Mesendoderm (in vitro differentiated cells): Measurements from ENCODE around the gene RRAS2.
A peak's percentile ranks its signal among the peaks of the same experiment; 100 is the strongest.

Experiments used
- DNase-seq: peaks from one replicate; pipeline ENCODE4 v3.0.0; 2013
- H2AK5ac ChIP-seq: 2 replicates; pipeline ENCODE4 v1.6.1; 2013; ENCODE audit warnings: low read length, inconsistent platforms
- H2BK120ac ChIP-seq: 2 replicates; pipeline ENCODE4 v1.6.1; 2013; ENCODE audit warnings: low read depth, mild to moderate bottlenecking, low read length, moderate library complexity, mixed read lengths
- H2BK15ac ChIP-seq: replicated peaks from 2 replicates; pipeline ENCODE4 v1.6.1; 2013; ENCODE audit warnings: low read depth, mild to moderate bottlenecking, moderate library complexity
- H2BK5ac ChIP-seq: 2 replicates; pipeline ENCODE4 v1.6.1; 2013; ENCODE audit warnings: low read length, inconsistent platforms
- H3K18ac ChIP-seq: 2 replicates; pipeline ENCODE4 v1.6.1; 2013; ENCODE audit warnings: mild to moderate bottlenecking, low read length, mixed read lengths
- H3K23ac ChIP-seq: one replicate; pipeline ENCODE4 v1.6.1; 2013; ENCODE audit warnings: low read length
- H3K27ac ChIP-seq: 2 replicates; pipeline ENCODE4 v1.5.1; 2013; ENCODE audit warnings: low read depth, mild to moderate bottlenecking, inconsistent platforms, low read length, moderate library complexity
- H3K27me3 ChIP-seq: 2 replicates; pipeline ENCODE4 v1.6.1; 2013; ENCODE audit warnings: low read length, control low read depth, mild to moderate bottlenecking, inconsistent platforms; ENCODE audit not compliant: insufficient read depth, poor library complexity
- H3K36me3 ChIP-seq: 2 replicates; pipeline ENCODE4 v1.6.1; 2013; ENCODE audit warnings: low read length, inconsistent platforms; ENCODE audit not compliant: control insufficient read depth, insufficient read depth
- H3K4ac ChIP-seq: one replicate; pipeline ENCODE4 v1.6.1; 2013; ENCODE audit warnings: low read depth, mild to moderate bottlenecking, low read length, moderate library complexity
- H3K4me1 ChIP-seq: 2 replicates; pipeline ENCODE4 v1.6.1; 2013; ENCODE audit warnings: low read depth, low read length, inconsistent platforms; ENCODE audit not compliant: control insufficient read depth
- H3K4me2 ChIP-seq: 2 replicates; pipeline ENCODE4 v1.6.1; 2013; ENCODE audit warnings: low read length
- H3K4me3 ChIP-seq: 2 replicates; pipeline ENCODE4 v1.5.1; 2013; ENCODE audit warnings: mild to moderate bottlenecking, low read length
- H3K56ac ChIP-seq: one replicate; pipeline ENCODE4 v1.6.1; 2013; ENCODE audit warnings: low read length
- H3K79me1 ChIP-seq: 2 replicates; pipeline ENCODE4 v1.6.1; 2013; ENCODE audit warnings: low read length, inconsistent platforms
- H3K79me2 ChIP-seq: 2 replicates; pipeline ENCODE4 v1.6.1; 2013; ENCODE audit warnings: mild to moderate bottlenecking, low read length; ENCODE audit not compliant: control insufficient read depth, insufficient read depth
- H3K9ac ChIP-seq: 2 replicates; pipeline ENCODE4 v1.6.1; 2013; ENCODE audit warnings: low read length, inconsistent platforms
- H4K5ac ChIP-seq: one replicate; pipeline ENCODE4 v1.6.1; 2013; ENCODE audit warnings: low read length
- H4K8ac ChIP-seq: one replicate; pipeline ENCODE4 v1.6.1; 2013; ENCODE audit warnings: low read depth, mild to moderate bottlenecking, control low read depth, low read length, moderate library complexity
- WGBS: extraction: QIAGEN DNeasy Blood & Tissue Kit; methylation state at CpG from one replicate; pipeline ENCODE4 v1.1.7; 2013; ENCODE audit warnings: low lambda C conversion rate, missing lambda C conversion rate; ENCODE audit not compliant: insufficient coverage; ENCODE audit errors: extremely low coverage; 5-methylcytosine and 5-hydroxymethylcytosine counted together

Gene RRAS2

GRCh38 chr11:14310679-14311078, 48.3 kb downstream of the RRAS2 start:
- WGBS: no CpG with 5 or more reads among the region's 1 CpG
- Histone ChIP-seq H3K79me2 (peaks cover 74% of the 10 kb centered on the region), H3K23ac (no peak overlapping the region), H2BK15ac (no peak overlapping the region), H3K27ac (no peak overlapping the region), H3K4me1 (peaks cover 13% of the 10 kb centered on the region), H3K4ac (no peak overlapping the region), H3K36me3 (no peaks in the 10 kb centered on the region), H2BK5ac (no peak overlapping the region), H3K9ac (no peak overlapping the region), H3K56ac (no peak overlapping the region), H2AK5ac (no peak overlapping the region), H2BK120ac (no peak overlapping the region), H3K79me1 (peaks cover 6% of the 10 kb centered on the region), H3K4me3 (no peak overlapping the region), H3K4me2 (no peak overlapping the region), H4K5ac (no peak overlapping the region), H4K8ac (no peak overlapping the region), H3K18ac (no peak overlapping the region), H3K27me3 (no peaks in the 10 kb centered on the region)
- no peak for DNase-seq

GRCh38 chr11:14309425-14310192, 49.4 kb downstream of the RRAS2 start:
- no peak overlapping the region for H2BK120ac ChIP-seq
- peaks cover 75% of the 10 kb centered on the region for H3K79me2 ChIP-seq
- H3K4ac ChIP-seq: no peak overlapping the region
- no peak overlapping the region for H3K18ac ChIP-seq
- H3K4me1 ChIP-seq: peaks cover 13% of the 10 kb centered on the region
- no peak overlapping the region for H2BK15ac ChIP-seq
- whole genome bisulfite sequencing: no CpG with 5 or more reads among the region's 4 CpGs
- H3K56ac ChIP-seq: no peak overlapping the region
- no peak overlapping the region for H4K5ac ChIP-seq
- no peak overlapping the region for H2BK5ac ChIP-seq
- no peak overlapping the region for H3K27ac ChIP-seq
- H3K36me3 ChIP-seq: no peaks in the 10 kb centered on the region
- no peak overlapping the region for H4K8ac ChIP-seq
- H3K9ac ChIP-seq: no peak overlapping the region
- H3K4me3 ChIP-seq: no peak overlapping the region
- no peaks in the 10 kb centered on the region for H3K27me3 ChIP-seq
- H2AK5ac ChIP-seq: no peak overlapping the region
- H3K79me1 ChIP-seq: peaks cover 4% of the 10 kb centered on the region
- no peak overlapping the region for H3K4me2 ChIP-seq
- H3K23ac ChIP-seq: no peak overlapping the region
- DNase-seq: no peak

GRCh38 chr11:14308897-14309387, 50.0 kb downstream of the RRAS2 start:
- Histone ChIP-seq H3K23ac (no peak overlapping the region), H3K79me1 (peaks cover 4% of the 10 kb centered on the region), H3K18ac (no peak overlapping the region), H3K36me3 (no peaks in the 10 kb centered on the region), H3K56ac (no peak overlapping the region), H2BK15ac (no peak overlapping the region), H3K27ac (no peak overlapping the region), H3K4me1 (peaks cover 15% of the 10 kb centered on the region), H4K8ac (no peak overlapping the region), H3K4ac (no peak overlapping the region), H3K4me3 (no peak overlapping the region), H3K79me2 (peaks cover 80% of the 10 kb centered on the region), H3K9ac (no peak overlapping the region), H4K5ac (no peak overlapping the region), H2BK120ac (no peak overlapping the region), H3K27me3 (no peaks in the 10 kb centered on the region), H3K4me2 (no peak overlapping the region), H2BK5ac (no peak overlapping the region), H2AK5ac (no peak overlapping the region)
- DNase-seq: no peak
- 100% methylated on average over 1 of the region's 1 CpG for WGBS

GRCh38 chr11:14308114-14308896, 50.7 kb downstream of the RRAS2 start:
- H3K27ac ChIP-seq: no peak overlapping the region
- H2AK5ac ChIP-seq: no peak overlapping the region
- H3K79me2 ChIP-seq: peaks cover 83% of the 10 kb centered on the region
- H3K4me2 ChIP-seq: no peak overlapping the region
- peak; percentile 64 for DNase-seq
- peaks cover 15% of the 10 kb centered on the region for H3K4me1 ChIP-seq
- no CpG with 5 or more reads among the region's 5 CpGs for WGBS
- no peak overlapping the region for H3K23ac ChIP-seq
- H3K36me3 ChIP-seq: no peaks in the 10 kb centered on the region
- no peak overlapping the region for H3K4ac ChIP-seq
- no peak overlapping the region for H4K8ac ChIP-seq
- no peak overlapping the region for H2BK15ac ChIP-seq
- no peak overlapping the region for H3K9ac ChIP-seq
- H3K79me1 ChIP-seq: peaks cover 3% of the 10 kb centered on the region
- no peaks in the 10 kb centered on the region for H3K27me3 ChIP-seq
- no peak overlapping the region for H2BK120ac ChIP-seq
- no peak overlapping the region for H2BK5ac ChIP-seq
- no peak overlapping the region for H4K5ac ChIP-seq
- no peak overlapping the region for H3K4me3 ChIP-seq
- H3K18ac ChIP-seq: no peak overlapping the region
- no peak overlapping the region for H3K56ac ChIP-seq

- Histone ChIP-seq H3K18ac (no peak overlapping the region), H3K56ac (no peak overlapping the region), H3K27ac (no peak overlapping the region), H4K8ac (no peak overlapping the region), H3K4ac (no peak overlapping the region), H4K5ac (no peak overlapping the region), H2AK5ac (no peak overlapping the region), H3K79me1 (peaks cover 3% of the 10 kb centered on the region), H3K79me2 (peaks cover 84% of the 10 kb centered on the region), H3K4me1 (peaks cover 15% of the 10 kb centered on the region), H3K36me3 (no peaks in the 10 kb centered on the region), H3K9ac (no peak overlapping the region), H3K4me2 (no peak overlapping the region), H2BK120ac (no peak overlapping the region), H3K27me3 (no peaks in the 10 kb centered on the region), H3K23ac (no peak overlapping the region), H2BK5ac (no peak overlapping the region), H3K4me3 (no peak overlapping the region), H2BK15ac (no peak overlapping the region)
- WGBS: no CpG with 5 or more reads among the region's 1 CpG
- peak; percentile 78 for DNase-seq
These were observed 52.5 kb downstream of the RRAS2 start for GRCh38 chr11:14306481-14306880.
